ENCODE data around the gene SEMA4G. TPM values are rescaled to one million over a fixed set of nuclear protein-coding genes. Genes with fewer than 3 reads are reported as not detected.
A peak's percentile ranks its signal among the peaks of the same experiment; 100 is the strongest.

Gene SEMA4G
- total and polyA plus RNA-seq, 2 of the 13 experiments (the other 11 are each of a cell fraction or from before 2014, with no cell fraction given) = 46.2 to 207 TPM

DNA sequence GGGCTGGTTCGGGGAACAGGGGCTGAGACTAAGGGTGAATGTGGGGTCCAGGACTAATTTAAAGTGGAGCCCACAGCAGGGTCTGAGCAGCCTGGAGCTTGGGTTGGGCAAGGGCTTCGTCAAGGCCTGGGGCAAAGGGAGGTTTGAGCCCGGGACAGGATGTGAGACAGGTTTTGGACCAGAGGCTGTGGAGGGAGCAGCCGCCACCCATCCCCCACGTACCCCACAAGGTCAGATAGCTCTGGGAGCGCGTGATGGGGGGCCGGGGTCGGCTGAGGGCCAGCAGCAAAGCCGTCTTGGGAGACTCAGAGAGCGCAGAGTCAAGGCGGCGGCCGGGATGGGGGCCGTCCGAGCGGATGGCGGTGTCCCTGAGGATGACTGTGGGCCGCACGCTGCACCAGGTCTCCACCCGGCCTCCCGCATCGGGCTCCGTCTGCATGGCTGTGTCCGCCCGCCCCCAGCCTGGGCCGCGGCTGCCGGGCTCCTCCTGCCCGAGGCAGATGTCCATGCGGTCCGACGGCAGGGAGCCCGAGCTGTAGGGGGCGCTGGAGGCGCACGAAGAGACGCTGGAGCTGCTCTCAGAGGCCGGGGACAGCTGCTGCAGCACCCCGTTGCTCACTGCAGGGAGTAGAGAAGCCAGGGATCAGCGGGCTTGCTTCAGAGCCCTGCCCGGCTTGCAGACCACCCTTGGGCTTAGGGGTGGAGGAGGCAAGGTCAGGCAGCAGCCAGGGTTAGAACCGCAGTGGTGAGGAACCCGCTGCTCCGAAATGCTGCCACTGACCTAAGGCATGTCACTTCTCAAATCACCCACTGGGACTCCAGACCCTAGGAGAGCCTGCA lies 49.5 kb downstream of the SEMA4G start (continued):
- TF ChIP-seq ZBTB38 (CRISPR knock-in tag; IDR thresholded peaks at IDR 0.05) (0 out of 2 replicates have a peak, but pooled peaks have one; percentile 50), ZNF441 (CRISPR knock-in tag; IDR thresholded peaks at IDR 0.05; ENCODE audit: borderline replicate concordance) (peak; percentile 25; the same call in 1 of the 2 replicates), FOXK1 (CRISPR knock-in tag; IDR thresholded peaks at IDR 0.05; ENCODE audit: borderline replicate concordance, low read depth) (peak; percentile 59; the same call in 1 of the 2 replicates), SP140L (CRISPR knock-in tag; IDR thresholded peaks at IDR 0.05; ENCODE audit: borderline replicate concordance) (no peak), MXD4 (CRISPR knock-in tag; IDR thresholded peaks at IDR 0.05) (peak; percentile 74; the same call in 1 of the 2 replicates), PHB2 (IDR thresholded peaks at IDR 0.05; ENCODE audit: partially characterized antibody) (no peak), HES4 (CRISPR knock-in tag; IDR thresholded peaks at IDR 0.05; ENCODE audit: borderline replicate concordance) (0 out of 2 replicates have a peak, but pooled peaks have one; percentile 55), THAP11 (CRISPR knock-in tag; IDR thresholded peaks at IDR 0.05) (peak; percentile 46; the same call in 1 of the 2 replicates), MYC (CRISPR knock-in tag; IDR thresholded peaks at IDR 0.05; ENCODE audit: borderline replicate concordance) (peak; percentile 96), SRF (IDR thresholded peaks at IDR 0.05; ENCODE audit: low read depth, low read length) (no peak), FOSL1 (CRISPR knock-in tag; IDR thresholded peaks at IDR 0.05; ENCODE audit: borderline replicate concordance) (no peak), GATAD2A (CRISPR knock-in tag; IDR thresholded peaks at IDR 0.05) (0 out of 2 replicates have a peak, but pooled peaks have one; percentile 24), ZNF496 (CRISPR knock-in tag; IDR thresholded peaks at IDR 0.05; ENCODE audit: insufficient replicate concordance) (no peak), HMGXB3 (CRISPR knock-in tag; IDR thresholded peaks at IDR 0.05; ENCODE audit: borderline replicate concordance) (0 out of 2 replicates have a peak, but pooled peaks have one; percentile 26), GLMP (CRISPR knock-in tag; IDR thresholded peaks at IDR 0.05; ENCODE audit: borderline replicate concordance) (no peak), ZFP36L1 (CRISPR knock-in tag; IDR thresholded peaks at IDR 0.05) (0 out of 2 replicates have a peak, but pooled peaks have one; percentile 52), SIN3B (IDR thresholded peaks at IDR 0.05; ENCODE audit: low read length) (no peak), POGZ (CRISPR knock-in tag; IDR thresholded peaks at IDR 0.05) (peak; percentile 50), SOX13 (IDR thresholded peaks at IDR 0.05) (no peak), SOX13 (CRISPR knock-in tag; conservative IDR thresholded peaks at IDR 0.05 in 1 of 2, IDR thresholded peaks at IDR 0.05 in 1 of 2) (no peak; a peak in 1 of 4 replicates), SMC3 (IDR thresholded peaks at IDR 0.05; ENCODE audit: low read length) (no peak; the same call in 1 of the 2 replicates), ZNF260 (CRISPR knock-in tag; IDR thresholded peaks at IDR 0.05; ENCODE audit: borderline replicate concordance, low read depth) (no peak)
- TF ChIP-seq, protein P1, sequence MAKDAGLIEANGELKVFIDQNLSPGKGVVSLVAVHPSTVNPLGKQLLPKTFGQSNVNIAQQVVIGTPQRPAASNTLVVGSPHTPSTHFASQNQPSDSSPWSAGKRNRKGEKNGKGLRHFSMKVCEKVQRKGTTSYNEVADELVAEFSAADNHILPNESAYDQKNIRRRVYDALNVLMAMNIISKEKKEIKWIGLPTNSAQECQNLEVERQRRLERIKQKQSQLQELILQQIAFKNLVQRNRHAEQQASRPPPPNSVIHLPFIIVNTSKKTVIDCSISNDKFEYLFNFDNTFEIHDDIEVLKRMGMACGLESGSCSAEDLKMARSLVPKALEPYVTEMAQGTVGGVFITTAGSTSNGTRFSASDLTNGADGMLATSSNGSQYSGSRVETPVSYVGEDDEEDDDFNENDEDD (CRISPR knock-in tag; IDR thresholded peaks at IDR 0.05; ENCODE audit: borderline replicate concordance) = peak; percentile 63; the same call in 1 of the 2 replicates
